IMR-90 (cell line): ENCODE data around the gene SIDT1. TPM values are rescaled to one million over a fixed set of nuclear protein-coding genes. Genes with fewer than 3 reads are reported as not detected.

ENCODE experiments used
- ATAC-seq: fragments of 200-7000 bp; cut with Tn5 transposase; 2 replicates; pipeline ENCODE4 v1.9.1; 2020; ENCODE audit warnings: low read depth, mild to moderate bottlenecking, moderate library complexity
- BruUV-seq: library from RNA; stranded (reverse); fragments of 400-500 nt; replicated peaks from 2 replicates; lab custom pipeline; 2021; lab: Mats Ljungman, UMichigan
- CTCF ChIA-PET: fragments of 300-600 bp; formaldehyde crosslinking; extraction: SDS; loops from one replicate; lab custom pipeline; 2021; ENCODE audit warnings: antibody characterized with exemption; lab: Yijun Ruan, JAX
- POLR2A ChIA-PET: fragments of 300-600 bp; sonication (Branson Sonifier 250); formaldehyde crosslinking; loops from one replicate; lab custom pipeline; 2022; ENCODE audit warnings: antibody characterized with exemption; ENCODE audit not compliant: unreplicated experiment; lab: Charles Lee
- DNase-seq: peaks from one replicate; pipeline ENCODE4 v3.0.0; 2013
- H2AFZ ChIP-seq: replicated peaks from 2 replicates; pipeline ENCODE3; 2013; ENCODE audit warnings: low read length, mild to moderate bottlenecking; ENCODE audit not compliant: poor library complexity
- H2AK5ac ChIP-seq: 2 replicates; pipeline ENCODE4 v1.6.1; 2013; ENCODE audit warnings: low read depth, low read length, inconsistent platforms
- H2AK9ac ChIP-seq: replicated peaks from 2 replicates; pipeline ENCODE3; 2013; ENCODE audit warnings: mild to moderate bottlenecking, low read depth, low read length, moderate library complexity; ENCODE audit not compliant: poor library complexity
- H2BK120ac ChIP-seq: 2 replicates; pipeline ENCODE4 v1.6.1; 2013; ENCODE audit warnings: low read depth, low read length, inconsistent platforms
- H2BK15ac ChIP-seq: 3 replicates; pipeline ENCODE4 v1.6.1; 2013; ENCODE audit warnings: low read depth, low read length, inconsistent platforms
- H2BK20ac ChIP-seq: 2 replicates; pipeline ENCODE4 v1.6.1; 2013; ENCODE audit warnings: low read depth, mild to moderate bottlenecking, inconsistent platforms, low read length, moderate library complexity
- H2BK5ac ChIP-seq: 2 replicates; pipeline ENCODE4 v1.6.1; 2013; ENCODE audit warnings: mild to moderate bottlenecking, low read depth, low read length, inconsistent platforms; ENCODE audit not compliant: poor library complexity, severe bottlenecking
- H3K14ac ChIP-seq: replicated peaks from 2 replicates; pipeline ENCODE4 v1.6.1; 2013; ENCODE audit warnings: low read depth, low read length, inconsistent platforms
- H3K18ac ChIP-seq: 2 replicates; pipeline ENCODE4 v1.6.1; 2013; ENCODE audit warnings: low read depth, low read length, control low read depth
- H3K23ac ChIP-seq: 2 replicates; pipeline ENCODE4 v1.6.1; 2013; ENCODE audit warnings: low read depth, low read length, inconsistent platforms
- H3K27ac ChIP-seq: 2 replicates; pipeline ENCODE4 v1.5.1; 2013; ENCODE audit warnings: mild to moderate bottlenecking, control low read depth, low read length; ENCODE audit not compliant: insufficient read depth
- H3K27me3 ChIP-seq: 2 replicates; pipeline ENCODE4 v1.6.1; 2013; ENCODE audit warnings: low read length; ENCODE audit not compliant: control insufficient read depth, insufficient read depth
- H3K36me3 ChIP-seq: 2 replicates; pipeline ENCODE4 v1.6.1; 2013; ENCODE audit warnings: low read length, mixed read lengths; ENCODE audit not compliant: control insufficient read depth, insufficient read depth
- H3K4ac ChIP-seq: 2 replicates; pipeline ENCODE4 v1.6.1; 2013; ENCODE audit warnings: low read depth, low read length, inconsistent platforms
- H3K4me1 ChIP-seq: 2 replicates; pipeline ENCODE4 v1.6.1; 2013; ENCODE audit warnings: low read length, mixed read lengths; ENCODE audit not compliant: control insufficient read depth, insufficient read depth
- H3K4me2 ChIP-seq: 2 replicates; pipeline ENCODE4 v1.6.1; 2013; ENCODE audit warnings: low read depth, mild to moderate bottlenecking, control low read depth, low read length, moderate library complexity
- H3K4me3 ChIP-seq: 2 replicates; pipeline ENCODE4 v1.5.1; 2013; ENCODE audit warnings: low read depth, mild to moderate bottlenecking, control low read depth, low read length, moderate library complexity; ENCODE audit not compliant: insufficient read depth
- H3K56ac ChIP-seq: 2 replicates; pipeline ENCODE4 v1.6.1; 2013; ENCODE audit warnings: low read length, inconsistent platforms; ENCODE audit not compliant: insufficient read depth; ENCODE audit errors: extremely low read depth
- H3K79me1 ChIP-seq, 2 experiments: 2 replicates each; pipeline ENCODE4 v1.6.1; 2013; ENCODE audit warnings: low read length in 2 of 2, inconsistent platforms in 1 of 2, low read depth in 1 of 2
- H3K9ac ChIP-seq: 2 replicates; pipeline ENCODE4 v1.6.1; 2013; ENCODE audit warnings: low read depth, low read length, control low read depth
- H3K9me1 ChIP-seq: 2 replicates; pipeline ENCODE4 v1.6.1; 2013; ENCODE audit warnings: low read length, inconsistent platforms; ENCODE audit not compliant: insufficient read depth
- H3K9me3 ChIP-seq: 2 replicates; pipeline ENCODE4 v1.6.1; 2013; ENCODE audit warnings: low read length; ENCODE audit not compliant: control insufficient read depth, insufficient read depth
- H4K20me1 ChIP-seq: 2 replicates; pipeline ENCODE4 v1.6.1; 2013; ENCODE audit warnings: low read length, inconsistent platforms; ENCODE audit not compliant: insufficient read depth
- H4K5ac ChIP-seq: 2 replicates; pipeline ENCODE4 v1.6.1; 2013; ENCODE audit warnings: mild to moderate bottlenecking, low read depth, low read length, control low read depth
- H4K8ac ChIP-seq, 2 experiments: 2 replicates each; pipeline ENCODE4 v1.6.1; 2013; ENCODE audit warnings: low read depth in 2 of 2, low read length in 2 of 2, control low read depth in 1 of 2, inconsistent platforms in 1 of 2
- H4K91ac ChIP-seq: 2 replicates; pipeline ENCODE4 v1.6.1; 2013; ENCODE audit warnings: low read depth, low read length, inconsistent platforms; ENCODE audit not compliant: insufficient read depth
- BHLHE40 ChIP-seq: fragments of 150-350 bp; IDR thresholded peaks from 2 replicates; pipeline ENCODE4 v1.6.1; 2016; ENCODE audit warnings: mild to moderate bottlenecking, low read depth, low read length
- FOS ChIP-seq: fragments of 150-350 bp; IDR thresholded peaks from 2 replicates; pipeline ENCODE4 v1.6.1; 2016; ENCODE audit warnings: low read depth, low read length
- MAZ ChIP-seq: IDR thresholded peaks from 2 replicates; pipeline ENCODE4 v1.6.1; 2012; ENCODE audit warnings: low read depth, mild to moderate bottlenecking, low read length, improper control_type of control experiment, moderate library complexity, borderline replicate concordance
- SMC3 ChIP-seq: fragments of 150-350 bp; IDR thresholded peaks from 2 replicates; pipeline ENCODE4 v1.6.1; 2016; ENCODE audit warnings: low read depth, mild to moderate bottlenecking, antibody characterized with exemption, low read length, moderate library complexity
- WGBS, 2 experiments: methylation state at CpG; one replicate each; pipeline versions ENCODE4 v1.1.5 to v1.1.7; 2013; ENCODE audit warnings: missing lambda C conversion rate in 2 of 2; ENCODE audit not compliant: insufficient read length in 1 of 2; ENCODE audit errors: extremely low coverage in 2 of 2; 5-methylcytosine and 5-hydroxymethylcytosine counted together
- dilution Hi-C: fragments of 300-500 bp; cut with HindIII; formaldehyde crosslinking; loops from one replicate; pipeline ENCODE4 v1.14.3; 2018; ENCODE audit warnings: low sequenced_read_pairs; ENCODE audit not compliant: unreplicated experiment
- in situ Hi-C: fragments of 300-500 bp; cut with MboI; formaldehyde crosslinking; loops from 3 replicates; pipeline ENCODE4 v1.14.3; 2019; ENCODE audit warnings: low sequenced_read_pairs, inconsistent platforms, mixed read lengths
- intact Hi-C: fragments of 100-400 bp; cut with micrococcal nuclease; formaldehyde crosslinking; loops from 2 replicates; pipeline ENCODE4 v1.10.0; 2022
- polyA plus RNA-seq, 3 experiments: library from polyadenylated mRNA; depleted of rRNA; stranded (reverse); fragments of >200 nt; gene quantifications; 2 replicates each; pipeline ENCODE4 v1.2.3, GENCODE V29; 2012; ENCODE audit warnings: low replicate concordance in 1 of 3
- total RNA-seq: library from RNA; depleted of rRNA; stranded (reverse); fragments of >200 nt; gene quantifications from 2 replicates; pipeline ENCODE4 v1.2.3, GENCODE V29; 2012

Gene SIDT1
- total and polyA plus RNA-seq, 2 of the 4 experiments (the other 2 are of a cell fraction), result not detected

DNA sequence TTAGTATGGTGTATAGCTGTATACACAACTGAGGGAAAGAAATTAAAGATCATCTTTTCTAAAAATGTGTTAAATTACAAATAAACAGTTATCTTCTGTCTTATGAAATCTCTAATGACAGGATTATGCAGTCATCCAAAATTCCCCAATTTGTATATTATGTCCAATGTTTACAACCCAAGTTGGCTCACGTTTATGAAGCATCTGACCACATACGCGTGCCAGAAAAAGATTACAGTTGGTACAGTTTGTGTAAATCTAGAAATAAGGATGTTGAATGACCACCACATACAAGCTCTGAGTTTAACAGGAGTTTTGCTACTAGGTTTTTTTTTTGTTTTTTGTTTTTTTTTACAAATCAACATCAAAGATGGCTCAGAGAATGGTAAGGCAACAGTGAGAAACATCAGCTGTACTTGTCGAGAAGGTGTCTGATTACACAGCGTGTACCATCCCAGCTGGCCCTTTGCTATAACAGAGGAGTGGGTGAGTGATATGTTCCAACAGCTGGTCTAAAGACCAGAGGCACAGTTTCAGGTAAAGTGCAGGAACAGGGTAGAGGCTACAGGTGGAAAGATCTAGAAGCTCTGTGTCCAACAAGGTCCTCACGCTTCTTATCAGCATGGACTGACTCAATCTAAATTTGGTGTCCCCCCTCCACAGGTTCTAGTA lies 117.0 kb downstream of the SIDT1 start:
- Histone ChIP-seq H3K4me2 (no peak overlapping the region), H2BK15ac (no peak overlapping the region), H2BK5ac (no peak overlapping the region), H4K91ac (no peak overlapping the region), H3K9me3 (peaks cover 5% of the 10 kb centered on the region), H2AFZ (no peak overlapping the region), H3K4me1 (peaks cover 2% of the 10 kb centered on the region), H3K4ac (no peak overlapping the region), H3K14ac (no peak overlapping the region), H3K23ac (no peak overlapping the region), H2AK5ac (no peak overlapping the region), H4K20me1 (no peaks in the 10 kb centered on the region), H3K27ac (peak overlapping the region; percentile 49; the same call in 1 of the 2 replicates), H2AK9ac (no peak overlapping the region), H4K5ac (peak overlapping the region; percentile 37; the same call in 1 of the 2 replicates), H2BK120ac (no peak overlapping the region), H3K79me1 (no peaks in the 10 kb centered on the region; a peak in 1 of 4 replicates), H3K27me3 (no peaks in the 10 kb centered on the region), H3K9me1 (no peaks in the 10 kb centered on the region), H3K18ac (no peak overlapping the region; the same call in 1 of the 2 replicates), H4K8ac (no peak overlapping the region), H3K4me3 (no peak overlapping the region), H3K56ac (no peak overlapping the region), H2BK20ac (no peak overlapping the region), H3K9ac (no peak overlapping the region), H3K36me3 (no peaks in the 10 kb centered on the region)
- ATAC-seq, result peak; percentile 37
- TF ChIP-seq MAZ, result no peak
- peak; percentile 68 for TF ChIP-seq BHLHE40
- no peak for TF ChIP-seq SMC3
- no peak for TF ChIP-seq FOS
- ChIA-PET CTCF (interaction anchor here (0.6 to 1.3 kb wide), 2 partner anchors 20 to 34 kb away, joined by 3 to 4 read pairs; no protein-coding TSS in a partner anchor), POLR2A (interaction anchor here (0.6 kb wide), 1 partner anchor 564 kb away, joined by 3 read pairs; no protein-coding TSS in a partner anchor)
- WGBS, 2 experiments, result no CpG with 5 or more reads among the region's 6 CpGs
- DNase-seq, result peak; percentile 8
- in situ Hi-C loops (no loop called here), dilution Hi-C loops (no loop called here), intact Hi-C loops (no loop called here)
- BruUV-seq, result no TSS peak
